A549 (cell line): ENCODE measurements around the gene EXTL1. TPM values are rescaled to one million over a fixed set of nuclear protein-coding genes. Genes with fewer than 3 reads are reported as not detected.

Source experiments
- ATAC-seq, 2 experiments: fragments of 200-7000 bp in 1 of 2; fragments of >200 bp in 1 of 2; cut with Nextera tagmentation in 1 of 2; cut with Tn5 transposase in 1 of 2; 3 replicates each; pipeline versions ENCODE4 v1.8.0 to v1.9.1; 2018 to 2020; ENCODE audit warnings: mild to moderate bottlenecking in 1 of 2, moderate library complexity in 1 of 2
- CTCF ChIA-PET: fragments of 300-600 bp; sonication (Branson Sonifier 250); formaldehyde crosslinking; extraction: SDS; loops from one replicate; lab custom pipeline; 2021; ENCODE audit warnings: antibody characterized with exemption, inconsistent platforms; lab: Yijun Ruan, JAX
- POLR2A ChIA-PET: fragments of 350-600 bp; formaldehyde crosslinking; extraction: SDS; loops from one replicate; lab custom pipeline; 2021; ENCODE audit warnings: antibody characterized with exemption, inconsistent platforms; lab: Yijun Ruan, JAX
- DNase-seq, 2 experiments: peaks; one replicate each; pipeline versions ENCODE4 v3.0.0 to v3.0.0-alpha.2; 2011 to 2016; ENCODE audit warnings: low read depth in 1 of 2, low spot score in 1 of 2
- FAIRE-seq: peaks from 2 replicates; lab custom pipeline; 2011; peaks lifted over from hg19 to GRCh38; lab: Jason Lieb, UNC
- H3K27ac ChIP-seq, 2 experiments: fragments of >200 bp; sonication (Bioruptor Twin); formaldehyde crosslinking; 3 replicates each; pipeline ENCODE4 v1.5.1; 2016 to 2017
- H3K4me1 ChIP-seq: fragments of >200 bp; sonication (Bioruptor Twin); formaldehyde crosslinking; 3 replicates; pipeline ENCODE4 v1.6.1; 2016
- H3K4me2 ChIP-seq: fragments of >200 bp; sonication (Bioruptor Twin); formaldehyde crosslinking; 3 replicates; pipeline ENCODE4 v1.6.1; 2016
- H3K4me3 ChIP-seq: fragments of >200 bp; sonication (Bioruptor Twin); formaldehyde crosslinking; 3 replicates; pipeline ENCODE4 v1.5.1; 2016
- H3K9me3 ChIP-seq: fragments of >200 bp; sonication (Bioruptor Twin); formaldehyde crosslinking; 3 replicates; pipeline ENCODE4 v1.6.1; 2016
- CBX2 ChIP-seq: fragments of 200-600 bp; sonication (generic); IDR thresholded peaks from 2 replicates; pipeline ENCODE4 v1.6.1; 2016; ENCODE audit warnings: low read depth, mild to moderate bottlenecking, borderline replicate concordance
- CHD2 ChIP-seq: fragments of 150-350 bp; IDR thresholded peaks from 2 replicates; pipeline ENCODE4 v1.6.1; 2014; ENCODE audit warnings: low read length; ENCODE audit not compliant: partially characterized antibody
- EHMT2 ChIP-seq: fragments of 200-600 bp; sonication (generic); IDR thresholded peaks from 2 replicates; pipeline ENCODE4 v1.6.1; 2016; ENCODE audit warnings: antibody characterized with exemption, low read depth, mild to moderate bottlenecking, moderate library complexity
- FOXS1 ChIP-seq: fragments of 250-450 bp; sonication (Bioruptor Pico); IDR thresholded peaks from 2 replicates; pipeline ENCODE4 v1.5.0; 2020; ENCODE audit warnings: mild to moderate bottlenecking, moderate library complexity
- HOXB5 ChIP-seq: fragments of 250-450 bp; sonication (Bioruptor Pico); IDR thresholded peaks from 2 replicates; pipeline ENCODE4 v1.5.0; 2020; ENCODE audit warnings: mild to moderate bottlenecking, moderate library complexity
- JUNB ChIP-seq: fragments of >200 bp; sonication (Bioruptor Twin); formaldehyde crosslinking; IDR thresholded peaks from 2 replicates; pipeline ENCODE4 v1.6.1; 2016
- KDM1A ChIP-seq: fragments of 200-600 bp; sonication (generic); IDR thresholded peaks from 2 replicates; pipeline ENCODE4 v1.6.1; 2016; ENCODE audit warnings: low read depth, mild to moderate bottlenecking
- KDM5A ChIP-seq: fragments of 200-600 bp; sonication (generic); IDR thresholded peaks from 2 replicates; pipeline ENCODE4 v1.6.1; 2016; ENCODE audit warnings: antibody characterized with exemption, mild to moderate bottlenecking
- MAZ ChIP-seq: fragments of 150-350 bp; IDR thresholded peaks from 2 replicates; pipeline ENCODE4 v1.6.1; 2014; ENCODE audit warnings: antibody characterized with exemption, low read depth, low read length, borderline replicate concordance
- MYC ChIP-seq: IDR thresholded peaks from 2 replicates; pipeline ENCODE4 v1.6.1; 2012; ENCODE audit warnings: mild to moderate bottlenecking, inconsistent platforms, low read length, improper control_type of control experiment, borderline replicate concordance
- RAD21 ChIP-seq, 2 experiments: fragments of >200 bp in 1 of 2; sonication (Bioruptor Twin) in 1 of 2; formaldehyde crosslinking in 1 of 2; IDR thresholded peaks in 1 of 2; conservative IDR thresholded peaks in 1 of 2; 2 replicates in 1 of 2; 3 replicates in 1 of 2; pipeline ENCODE4 v1.6.1; 2012 to 2018; ENCODE audit warnings: inconsistent platforms in 1 of 2
- RARB ChIP-seq: fragments of 250-450 bp; sonication (Bioruptor Pico); IDR thresholded peaks from 2 replicates; pipeline ENCODE4 v1.8.0; 2021; ENCODE audit warnings: mild to moderate bottlenecking, moderate library complexity
- RFX5 ChIP-seq: fragments of 450-650 bp; IDR thresholded peaks from 2 replicates; pipeline ENCODE4 v1.7.1; 2014; ENCODE audit warnings: antibody characterized with exemption, mild to moderate bottlenecking, moderate library complexity
- TP53 ChIP-seq: fragments of 250-450 bp; sonication (Bioruptor Pico); IDR thresholded peaks from 2 replicates; pipeline ENCODE4 v1.5.0; 2021; ENCODE audit warnings: mild to moderate bottlenecking, moderate library complexity
- ZNF302 ChIP-seq: fragments of 250-450 bp; sonication (Bioruptor Pico); IDR thresholded peaks from 2 replicates; pipeline ENCODE4 v1.9.0; 2021; ENCODE audit warnings: inconsistent platforms, mild to moderate bottlenecking, moderate library complexity
- WGBS: methylation state at CpG from one replicate; pipeline ENCODE4 v1.1.6; 2017; ENCODE audit errors: missing lambda C conversion rate; 5-methylcytosine and 5-hydroxymethylcytosine counted together
- polyA plus RNA-seq, 4 experiments: library from polyadenylated mRNA; depleted of rRNA in 3 of 4; stranded (reverse); fragments of >200 nt; fragmentation: RNase III in 1 of 4; extraction: RNeasy Plus Mini Kit Qiagen cat#74134 plus additional on column Dnase treatment in 1 of 4; gene quantifications; 2 replicates in 3 of 4; 3 replicates in 1 of 4; pipeline ENCODE4 v1.2.3, GENCODE V29; 2011 to 2017
- TF ChIP-seq, protein P1 (sequence below): IDR thresholded peaks from 2 replicates; pipeline ENCODE4 v1.6.1; 2012
- TF ChIP-seq, protein P2 (sequence below): IDR thresholded peaks from 2 replicates; pipeline ENCODE4 v1.6.1; 2012
- TF ChIP-seq, protein P3 (sequence below): fragments of >200 bp; sonication (Bioruptor Twin); formaldehyde crosslinking; IDR thresholded peaks from 3 replicates; pipeline ENCODE4 v1.6.1; 2016
- TF ChIP-seq, protein P4 (sequence below): fragments of 200-600 bp; sonication (generic); IDR thresholded peaks from 2 replicates; pipeline ENCODE4 v1.6.1; 2016; ENCODE audit warnings: antibody characterized with exemption, mild to moderate bottlenecking, moderate library complexity
- TF ChIP-seq, protein P5 (sequence below): fragments of 450-650 bp; IDR thresholded peaks from 2 replicates; pipeline ENCODE4 v1.6.1; 2014; ENCODE audit warnings: antibody characterized with exemption

Gene EXTL1
- polyA plus RNA-seq, 2 of the 4 experiments (the other 2 are of a cell fraction), result 0.03 to 0.04 TPM

DNA sequence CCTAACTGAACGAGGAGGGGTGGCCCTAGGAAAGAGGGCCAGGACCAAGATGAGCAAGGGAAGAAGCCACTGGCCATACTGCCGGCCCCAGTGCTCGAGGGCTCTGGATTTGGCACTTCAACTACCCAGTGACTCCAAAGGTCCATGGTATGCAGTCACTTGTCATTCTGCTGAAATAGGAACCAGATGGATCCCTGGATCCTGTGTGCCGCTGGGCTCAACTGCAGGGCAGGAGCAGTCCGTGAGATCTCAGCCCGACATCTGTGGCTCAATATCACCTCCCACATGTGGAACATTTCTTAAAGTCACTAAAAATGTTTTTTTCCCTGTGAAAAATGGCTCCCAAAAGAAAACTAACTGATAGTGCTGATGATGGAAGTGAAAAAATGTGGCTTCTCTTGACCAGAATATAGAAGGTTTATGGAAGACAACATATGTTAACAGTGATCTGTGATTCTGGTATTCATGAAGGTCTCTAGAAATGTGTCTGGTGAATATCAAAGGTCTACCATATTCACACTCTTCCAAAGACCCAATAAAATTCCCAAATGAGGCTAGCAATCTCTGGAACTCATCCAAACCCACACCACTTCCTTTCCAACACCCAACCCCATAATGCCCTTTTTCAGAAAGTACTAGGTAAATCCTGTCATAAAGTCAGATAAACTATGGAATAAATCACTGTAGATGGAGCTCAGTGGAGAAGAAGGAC lies 47.8 kb upstream of the EXTL1 start:
- no peak overlapping the region for H3K4me3 ChIP-seq
- H3K27ac ChIP-seq, result no peak overlapping the region
- H3K4me1 ChIP-seq, result no peaks in the 10 kb centered on the region
- H3K4me2 ChIP-seq, result no peak overlapping the region
- ChIA-PET POLR2A (no interaction called here), CTCF (no interaction called here)
- FAIRE-seq (no peak), DNase-seq (no peak), ATAC-seq (no peak)
- 90% methylated on average over 6 of the region's 6 CpGs for WGBS
- no peak for TF ChIP-seq RARB (CRISPR knock-in tag)
- no peak for TF ChIP-seq CBX2
- no peak for TF ChIP-seq KDM5A
- no peak for TF ChIP-seq JUNB
- no peak for TF ChIP-seq MYC
- TF ChIP-seq, protein P1, sequence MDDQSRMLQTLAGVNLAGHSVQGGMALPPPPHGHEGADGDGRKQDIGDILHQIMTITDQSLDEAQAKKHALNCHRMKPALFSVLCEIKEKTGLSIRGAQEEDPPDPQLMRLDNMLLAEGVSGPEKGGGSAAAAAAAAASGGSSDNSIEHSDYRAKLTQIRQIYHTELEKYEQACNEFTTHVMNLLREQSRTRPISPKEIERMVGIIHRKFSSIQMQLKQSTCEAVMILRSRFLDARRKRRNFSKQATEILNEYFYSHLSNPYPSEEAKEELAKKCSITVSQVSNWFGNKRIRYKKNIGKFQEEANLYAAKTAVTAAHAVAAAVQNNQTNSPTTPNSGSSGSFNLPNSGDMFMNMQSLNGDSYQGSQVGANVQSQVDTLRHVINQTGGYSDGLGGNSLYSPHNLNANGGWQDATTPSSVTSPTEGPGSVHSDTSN, result no peak
- no peak for TF ChIP-seq ZNF302 (CRISPR knock-in tag)
- TF ChIP-seq EHMT2, result no peak
- TF ChIP-seq, protein P2, sequence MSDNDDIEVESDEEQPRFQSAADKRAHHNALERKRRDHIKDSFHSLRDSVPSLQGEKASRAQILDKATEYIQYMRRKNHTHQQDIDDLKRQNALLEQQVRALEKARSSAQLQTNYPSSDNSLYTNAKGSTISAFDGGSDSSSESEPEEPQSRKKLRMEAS, result no peak
- H3K9me3 ChIP-seq, result no peaks in the 10 kb centered on the region

DNA sequence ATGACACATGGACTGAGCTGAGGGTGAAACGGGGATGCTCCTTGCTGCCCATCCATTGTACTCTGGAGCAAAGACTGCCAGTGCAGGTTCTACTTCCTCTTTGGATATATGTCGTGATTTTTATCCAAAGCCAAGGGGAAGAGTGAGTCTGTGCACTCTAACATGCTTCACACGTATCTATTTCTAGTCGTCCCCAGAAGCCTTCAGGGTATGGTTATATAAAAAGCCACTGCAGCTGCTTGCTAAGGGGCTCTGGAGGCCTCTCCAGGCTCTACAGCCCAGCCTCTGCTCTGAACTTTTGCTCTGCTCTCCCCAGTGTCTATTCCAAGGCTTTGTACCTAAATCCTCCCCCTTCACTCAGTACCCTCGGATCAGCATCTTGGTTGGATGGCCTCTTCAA lies 43.8 kb upstream of the EXTL1 start:
- WGBS, result 94% methylated on average over 5 of the region's 5 CpGs
- Histone ChIP-seq H3K4me3 (no peak overlapping the region), H3K27ac (no peak overlapping the region), H3K4me1 (no peaks in the 10 kb centered on the region), H3K9me3 (no peaks in the 10 kb centered on the region), H3K4me2 (no peak overlapping the region)
- TF ChIP-seq, protein P3, sequence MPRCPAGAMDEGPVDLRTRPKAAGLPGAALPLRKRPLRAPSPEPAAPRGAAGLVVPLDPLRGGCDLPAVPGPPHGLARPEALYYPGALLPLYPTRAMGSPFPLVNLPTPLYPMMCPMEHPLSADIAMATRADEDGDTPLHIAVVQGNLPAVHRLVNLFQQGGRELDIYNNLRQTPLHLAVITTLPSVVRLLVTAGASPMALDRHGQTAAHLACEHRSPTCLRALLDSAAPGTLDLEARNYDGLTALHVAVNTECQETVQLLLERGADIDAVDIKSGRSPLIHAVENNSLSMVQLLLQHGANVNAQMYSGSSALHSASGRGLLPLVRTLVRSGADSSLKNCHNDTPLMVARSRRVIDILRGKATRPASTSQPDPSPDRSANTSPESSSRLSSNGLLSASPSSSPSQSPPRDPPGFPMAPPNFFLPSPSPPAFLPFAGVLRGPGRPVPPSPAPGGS, result no peak
- TF ChIP-seq, protein P4, sequence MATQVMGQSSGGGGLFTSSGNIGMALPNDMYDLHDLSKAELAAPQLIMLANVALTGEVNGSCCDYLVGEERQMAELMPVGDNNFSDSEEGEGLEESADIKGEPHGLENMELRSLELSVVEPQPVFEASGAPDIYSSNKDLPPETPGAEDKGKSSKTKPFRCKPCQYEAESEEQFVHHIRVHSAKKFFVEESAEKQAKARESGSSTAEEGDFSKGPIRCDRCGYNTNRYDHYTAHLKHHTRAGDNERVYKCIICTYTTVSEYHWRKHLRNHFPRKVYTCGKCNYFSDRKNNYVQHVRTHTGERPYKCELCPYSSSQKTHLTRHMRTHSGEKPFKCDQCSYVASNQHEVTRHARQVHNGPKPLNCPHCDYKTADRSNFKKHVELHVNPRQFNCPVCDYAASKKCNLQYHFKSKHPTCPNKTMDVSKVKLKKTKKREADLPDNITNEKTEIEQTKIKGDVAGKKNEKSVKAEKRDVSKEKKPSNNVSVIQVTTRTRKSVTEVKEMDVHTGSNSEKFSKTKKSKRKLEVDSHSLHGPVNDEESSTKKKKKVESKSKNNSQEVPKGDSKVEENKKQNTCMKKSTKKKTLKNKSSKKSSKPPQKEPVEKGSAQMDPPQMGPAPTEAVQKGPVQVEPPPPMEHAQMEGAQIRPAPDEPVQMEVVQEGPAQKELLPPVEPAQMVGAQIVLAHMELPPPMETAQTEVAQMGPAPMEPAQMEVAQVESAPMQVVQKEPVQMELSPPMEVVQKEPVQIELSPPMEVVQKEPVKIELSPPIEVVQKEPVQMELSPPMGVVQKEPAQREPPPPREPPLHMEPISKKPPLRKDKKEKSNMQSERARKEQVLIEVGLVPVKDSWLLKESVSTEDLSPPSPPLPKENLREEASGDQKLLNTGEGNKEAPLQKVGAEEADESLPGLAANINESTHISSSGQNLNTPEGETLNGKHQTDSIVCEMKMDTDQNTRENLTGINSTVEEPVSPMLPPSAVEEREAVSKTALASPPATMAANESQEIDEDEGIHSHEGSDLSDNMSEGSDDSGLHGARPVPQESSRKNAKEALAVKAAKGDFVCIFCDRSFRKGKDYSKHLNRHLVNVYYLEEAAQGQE, result no peak
- no peak for TF ChIP-seq RAD21 (conservative IDR thresholded peaks at IDR 0.05 in 1 of 2, IDR thresholded peaks at IDR 0.05 in 1 of 2)
- no peak for TF ChIP-seq MYC
- no peak for TF ChIP-seq KDM1A
- no peak for TF ChIP-seq FOXS1 (CRISPR knock-in tag)
- TF ChIP-seq, protein P5, sequence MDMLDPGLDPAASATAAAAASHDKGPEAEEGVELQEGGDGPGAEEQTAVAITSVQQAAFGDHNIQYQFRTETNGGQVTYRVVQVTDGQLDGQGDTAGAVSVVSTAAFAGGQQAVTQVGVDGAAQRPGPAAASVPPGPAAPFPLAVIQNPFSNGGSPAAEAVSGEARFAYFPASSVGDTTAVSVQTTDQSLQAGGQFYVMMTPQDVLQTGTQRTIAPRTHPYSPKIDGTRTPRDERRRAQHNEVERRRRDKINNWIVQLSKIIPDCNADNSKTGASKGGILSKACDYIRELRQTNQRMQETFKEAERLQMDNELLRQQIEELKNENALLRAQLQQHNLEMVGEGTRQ, result no peak
- TF ChIP-seq MAZ, result no peak
- no peak for TF ChIP-seq JUNB
- no peak for TF ChIP-seq RFX5
- no peak for TF ChIP-seq TP53 (CRISPR knock-in tag)
- TF ChIP-seq HOXB5 (CRISPR knock-in tag), result no peak
- TF ChIP-seq, protein P1, result no peak
- no peak for TF ChIP-seq CHD2
- DNase-seq (no peak), ATAC-seq (no peak), FAIRE-seq (no peak)
- ChIA-PET CTCF (interaction anchor here (1.4 to 3.3 kb wide), 2 partner anchors 10 to 56 kb away, joined by 4 to 8 read pairs; no protein-coding TSS in a partner anchor), POLR2A (no interaction called here)
